Activated B cell treated with CpG ODN at 0.5 μM for 24 hours (primary cell): ENCODE data around the gene FSTL4. TPM values are rescaled to one million over a fixed set of nuclear protein-coding genes. Genes with fewer than 3 reads are reported as not detected.

Experiments
- ATAC-seq: fragments of 200-7000 bp; cut with Tn5 transposase; one replicate; pipeline ENCODE4 v1.10.0; 2021; ENCODE audit warnings: low read depth, mild to moderate bottlenecking, moderate library complexity
- CTCF ChIA-PET: fragments of 350-600 bp; sonication (Branson Sonifier 250); formaldehyde crosslinking; loops from one replicate; lab custom pipeline; 2021; ENCODE audit warnings: antibody characterized with exemption; lab: Charles Lee
- POLR2A ChIA-PET: fragments of 350-600 bp; sonication (Branson Sonifier 250); formaldehyde crosslinking; loops from one replicate; lab custom pipeline; 2021; ENCODE audit warnings: antibody characterized with exemption; lab: Charles Lee
- DNase-seq: peaks from one replicate; pipeline ENCODE4 v3.0.0; 2022
- H3K27ac Mint-ChIP-seq: one replicate; pipeline ENCODE4 v1.8.0; 2020; ENCODE audit warnings: mixed read lengths
- H3K27me3 Mint-ChIP-seq: one replicate; pipeline ENCODE4 v1.8.0; 2021; ENCODE audit warnings: mixed read lengths
- H3K36me3 Mint-ChIP-seq: one replicate; pipeline ENCODE4 v1.8.0; 2021; ENCODE audit warnings: low read depth, mixed read lengths
- H3K4me1 Mint-ChIP-seq: one replicate; pipeline ENCODE4 v1.8.0; 2021; ENCODE audit warnings: mixed read lengths
- H3K4me3 Mint-ChIP-seq: one replicate; pipeline ENCODE4 v1.8.0; 2020; ENCODE audit warnings: mild to moderate bottlenecking, mixed read lengths
- H3K9me3 Mint-ChIP-seq: one replicate; pipeline ENCODE4 v1.8.0; 2020; ENCODE audit warnings: mixed read lengths
- intact Hi-C: fragments of 100-400 bp; cut with micrococcal nuclease; formaldehyde crosslinking; loops from one replicate; pipeline ENCODE4 v1.15.1; 2024
- total RNA-seq: library from RNA; stranded (reverse); gene quantifications from 2 replicates; pipeline ENCODE4 v1.2.3, GENCODE V29; 2022
- TF ChIP-seq, protein P1 (sequence below): fragments of 200-600 bp; IDR thresholded peaks from one replicate; pipeline ENCODE4 v1.8.0; 2022; ENCODE audit warnings: antibody characterized with exemption, mild to moderate bottlenecking

The FSTL4 gene
- total RNA-seq, 1 donor from 2014 or later: 1.7 TPM

DNA sequence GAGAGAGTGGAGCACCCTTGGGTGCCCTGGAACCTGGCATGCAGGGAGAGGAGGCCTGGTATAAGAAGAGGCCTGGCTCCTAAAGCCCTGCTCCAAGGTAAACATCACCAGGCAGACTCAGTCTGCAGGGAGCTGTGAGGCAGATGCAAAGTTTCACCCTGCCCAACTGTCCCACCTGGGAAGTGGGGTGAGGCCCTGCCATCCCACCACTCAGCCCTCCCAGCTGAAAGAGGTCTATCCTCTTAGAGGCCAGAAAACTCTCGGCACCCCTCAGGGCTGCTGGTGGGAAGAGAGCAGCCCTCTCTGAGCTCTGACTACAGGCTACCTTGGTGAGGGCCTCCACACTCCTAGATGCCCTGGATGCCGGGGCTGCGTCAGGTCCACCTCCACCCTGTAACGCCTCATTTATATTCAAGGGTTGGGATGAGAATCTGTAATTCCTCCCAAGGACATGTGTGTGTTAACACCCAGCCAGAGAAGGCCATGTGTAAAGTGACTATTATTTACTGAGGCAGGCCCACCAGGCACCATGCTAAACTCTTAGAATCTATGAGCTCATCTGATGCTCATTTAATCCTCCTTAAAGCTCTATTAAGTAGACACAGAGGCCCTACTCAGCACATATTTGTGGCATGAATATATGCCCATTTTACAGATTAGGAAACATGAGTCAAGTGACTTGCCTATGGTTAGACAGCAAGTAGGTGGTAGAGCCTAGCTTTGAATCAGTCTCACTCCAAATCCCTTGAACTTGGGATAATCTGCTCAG lies 205.9 kb downstream of the FSTL4 start:
- H3K36me3 Mint-ChIP-seq: no peaks in the 10 kb centered on the region

DNA sequence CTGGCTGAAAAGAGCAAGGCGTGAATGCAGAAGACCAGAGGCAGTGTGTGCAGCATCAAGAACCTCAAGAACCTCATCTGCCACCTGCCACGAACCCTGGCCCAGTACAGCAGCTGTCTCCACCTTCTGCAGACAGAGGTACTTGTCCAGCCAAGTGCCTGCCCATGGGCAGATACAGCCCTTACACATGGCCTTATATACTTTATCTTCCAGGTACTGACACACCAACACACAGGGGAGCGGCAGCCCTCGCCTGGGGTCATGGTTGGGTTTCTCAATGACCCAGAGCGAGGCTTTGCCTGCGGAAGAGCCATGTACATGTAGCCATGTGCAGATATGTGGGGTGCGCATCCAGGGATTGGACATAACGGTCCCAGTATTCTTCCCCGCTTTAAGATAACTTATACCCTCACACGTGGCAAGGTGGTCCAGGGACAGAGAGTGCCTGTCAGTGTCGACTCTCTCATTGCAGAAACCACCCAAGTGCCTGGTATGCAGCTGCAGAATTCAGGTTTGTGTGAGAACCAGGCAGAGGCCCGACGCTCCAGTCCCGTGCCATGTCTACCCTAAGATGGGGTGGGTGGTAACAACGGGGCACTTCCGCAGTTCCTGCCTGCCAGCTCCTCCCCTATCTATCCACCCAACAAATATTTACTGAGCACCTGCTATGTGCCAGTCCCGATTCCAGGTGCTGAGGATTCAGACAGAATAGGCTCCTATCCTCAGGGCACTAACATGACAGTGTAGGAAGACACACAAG lies 206.9 kb downstream of the FSTL4 start:
- POLR2A ChIA-PET: no interaction called here
- CTCF ChIA-PET: no interaction called here
- Mint-ChIP-seq H3K4me3 (no peak overlapping the region), H3K4me1 (no peaks in the 10 kb centered on the region), H3K9me3 (no peaks in the 10 kb centered on the region), H3K27ac (no peak overlapping the region), H3K36me3 (no peaks in the 10 kb centered on the region), H3K27me3 (peaks cover 4% of the 10 kb centered on the region)
- TF ChIP-seq, protein P1, sequence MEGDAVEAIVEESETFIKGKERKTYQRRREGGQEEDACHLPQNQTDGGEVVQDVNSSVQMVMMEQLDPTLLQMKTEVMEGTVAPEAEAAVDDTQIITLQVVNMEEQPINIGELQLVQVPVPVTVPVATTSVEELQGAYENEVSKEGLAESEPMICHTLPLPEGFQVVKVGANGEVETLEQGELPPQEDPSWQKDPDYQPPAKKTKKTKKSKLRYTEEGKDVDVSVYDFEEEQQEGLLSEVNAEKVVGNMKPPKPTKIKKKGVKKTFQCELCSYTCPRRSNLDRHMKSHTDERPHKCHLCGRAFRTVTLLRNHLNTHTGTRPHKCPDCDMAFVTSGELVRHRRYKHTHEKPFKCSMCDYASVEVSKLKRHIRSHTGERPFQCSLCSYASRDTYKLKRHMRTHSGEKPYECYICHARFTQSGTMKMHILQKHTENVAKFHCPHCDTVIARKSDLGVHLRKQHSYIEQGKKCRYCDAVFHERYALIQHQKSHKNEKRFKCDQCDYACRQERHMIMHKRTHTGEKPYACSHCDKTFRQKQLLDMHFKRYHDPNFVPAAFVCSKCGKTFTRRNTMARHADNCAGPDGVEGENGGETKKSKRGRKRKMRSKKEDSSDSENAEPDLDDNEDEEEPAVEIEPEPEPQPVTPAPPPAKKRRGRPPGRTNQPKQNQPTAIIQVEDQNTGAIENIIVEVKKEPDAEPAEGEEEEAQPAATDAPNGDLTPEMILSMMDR: no peak
- ATAC-seq (no peak), DNase-seq (no peak)
- intact Hi-C loops: no loop called here

More for the DNA sequence above, 205.9 kb downstream of the FSTL4 start:
- no peak overlapping the region for H3K27ac Mint-ChIP-seq
- intact Hi-C loops: no loop called here
- no peak for ATAC-seq
- no peaks in the 10 kb centered on the region for H3K9me3 Mint-ChIP-seq
- CTCF ChIA-PET: interaction anchor here (2.6 kb wide), 1 partner anchor 17 kb away, joined by 8 read pairs; no protein-coding TSS in a partner anchor
- DNase-seq: no peak
- TF ChIP-seq, protein P1: no peak
- peaks cover 12% of the 10 kb centered on the region for H3K27me3 Mint-ChIP-seq
- H3K4me1 Mint-ChIP-seq: no peaks in the 10 kb centered on the region
- H3K4me3 Mint-ChIP-seq: no peak overlapping the region
- POLR2A ChIA-PET: interaction anchor here (1.3 kb wide), 1 partner anchor 8 kb away, joined by 4 read pairs; no protein-coding TSS in a partner anchor

DNA sequence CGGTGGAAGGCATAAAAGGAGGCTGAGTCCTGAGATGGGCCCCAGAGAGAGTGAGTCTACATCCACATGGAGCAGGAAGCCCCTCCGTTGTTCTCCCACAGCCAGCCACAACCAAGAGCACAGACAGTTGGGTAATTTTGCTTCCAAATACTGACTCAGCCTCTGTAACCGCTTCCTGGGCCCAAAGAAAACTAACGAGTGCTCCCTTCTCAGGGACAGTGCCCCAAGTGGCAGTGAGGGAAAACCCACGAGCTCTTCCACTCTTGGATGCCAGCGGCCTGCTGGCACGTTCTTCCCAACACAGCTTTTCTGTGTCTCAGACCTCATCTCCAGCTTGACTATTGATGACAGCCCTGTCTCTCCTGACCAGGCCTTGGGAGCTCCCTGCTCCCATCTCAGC lies 207.6 kb downstream of the FSTL4 start:
- ATAC-seq (no peak), DNase-seq (no peak)
- no peak overlapping the region for H3K4me3 Mint-ChIP-seq
- POLR2A ChIA-PET: no interaction called here
- no peak overlapping the region for H3K27ac Mint-ChIP-seq
- TF ChIP-seq, protein P1: no peak
- no peaks in the 10 kb centered on the region for H3K27me3 Mint-ChIP-seq
- intact Hi-C loops: no loop called here
- H3K9me3 Mint-ChIP-seq: no peaks in the 10 kb centered on the region
- H3K4me1 Mint-ChIP-seq: peaks cover 2% of the 10 kb centered on the region
- CTCF ChIA-PET: no interaction called here
- H3K36me3 Mint-ChIP-seq: no peaks in the 10 kb centered on the region

GRCh38 chr5:133403741-133404364 lies 208.5 kb downstream of the FSTL4 start:
- CTCF ChIA-PET: interaction anchor here (1.0 to 1.6 kb wide), 2 partner anchors 15 to 18 kb away, joined by 3 to 4 read pairs; no protein-coding TSS in a partner anchor

More at GRCh38 chr5:133403741-133404364, 208.5 kb downstream of the FSTL4 start:
- ATAC-seq (no peak), DNase-seq (no peak)
- intact Hi-C loops: no loop called here
- no peaks in the 10 kb centered on the region for H3K36me3 Mint-ChIP-seq
- H3K4me3 Mint-ChIP-seq: no peak overlapping the region
- no peak overlapping the region for H3K27ac Mint-ChIP-seq
- no peaks in the 10 kb centered on the region for H3K9me3 Mint-ChIP-seq
- peaks cover 11% of the 10 kb centered on the region for H3K4me1 Mint-ChIP-seq
- H3K27me3 Mint-ChIP-seq: no peaks in the 10 kb centered on the region
- POLR2A ChIA-PET: no interaction called here
- TF ChIP-seq, protein P1: no peak
